Mesendoderm (in vitro differentiated cells): ENCODE measurements around the gene ASPG.

Source experiments
- DNase-seq: peaks from one replicate; pipeline ENCODE4 v3.0.0; 2013
- H2AK5ac ChIP-seq: 2 replicates; pipeline ENCODE4 v1.6.1; 2013; ENCODE audit warnings: low read length, inconsistent platforms
- H2BK120ac ChIP-seq: 2 replicates; pipeline ENCODE4 v1.6.1; 2013; ENCODE audit warnings: low read depth, mild to moderate bottlenecking, low read length, moderate library complexity, mixed read lengths
- H2BK15ac ChIP-seq: replicated peaks from 2 replicates; pipeline ENCODE4 v1.6.1; 2013; ENCODE audit warnings: low read depth, mild to moderate bottlenecking, moderate library complexity
- H2BK5ac ChIP-seq: 2 replicates; pipeline ENCODE4 v1.6.1; 2013; ENCODE audit warnings: low read length, inconsistent platforms
- H3K18ac ChIP-seq: 2 replicates; pipeline ENCODE4 v1.6.1; 2013; ENCODE audit warnings: mild to moderate bottlenecking, low read length, mixed read lengths
- H3K23ac ChIP-seq: one replicate; pipeline ENCODE4 v1.6.1; 2013; ENCODE audit warnings: low read length
- H3K27ac ChIP-seq: 2 replicates; pipeline ENCODE4 v1.5.1; 2013; ENCODE audit warnings: low read depth, mild to moderate bottlenecking, inconsistent platforms, low read length, moderate library complexity
- H3K27me3 ChIP-seq: 2 replicates; pipeline ENCODE4 v1.6.1; 2013; ENCODE audit warnings: low read length, control low read depth, mild to moderate bottlenecking, inconsistent platforms; ENCODE audit not compliant: insufficient read depth, poor library complexity
- H3K36me3 ChIP-seq: 2 replicates; pipeline ENCODE4 v1.6.1; 2013; ENCODE audit warnings: low read length, inconsistent platforms; ENCODE audit not compliant: control insufficient read depth, insufficient read depth
- H3K4ac ChIP-seq: one replicate; pipeline ENCODE4 v1.6.1; 2013; ENCODE audit warnings: low read depth, mild to moderate bottlenecking, low read length, moderate library complexity
- H3K4me1 ChIP-seq: 2 replicates; pipeline ENCODE4 v1.6.1; 2013; ENCODE audit warnings: low read depth, low read length, inconsistent platforms; ENCODE audit not compliant: control insufficient read depth
- H3K4me2 ChIP-seq: 2 replicates; pipeline ENCODE4 v1.6.1; 2013; ENCODE audit warnings: low read length
- H3K4me3 ChIP-seq: 2 replicates; pipeline ENCODE4 v1.5.1; 2013; ENCODE audit warnings: mild to moderate bottlenecking, low read length
- H3K56ac ChIP-seq: one replicate; pipeline ENCODE4 v1.6.1; 2013; ENCODE audit warnings: low read length
- H3K79me1 ChIP-seq: 2 replicates; pipeline ENCODE4 v1.6.1; 2013; ENCODE audit warnings: low read length, inconsistent platforms
- H3K79me2 ChIP-seq: 2 replicates; pipeline ENCODE4 v1.6.1; 2013; ENCODE audit warnings: mild to moderate bottlenecking, low read length; ENCODE audit not compliant: control insufficient read depth, insufficient read depth
- H3K9ac ChIP-seq: 2 replicates; pipeline ENCODE4 v1.6.1; 2013; ENCODE audit warnings: low read length, inconsistent platforms
- H4K5ac ChIP-seq: one replicate; pipeline ENCODE4 v1.6.1; 2013; ENCODE audit warnings: low read length
- H4K8ac ChIP-seq: one replicate; pipeline ENCODE4 v1.6.1; 2013; ENCODE audit warnings: low read depth, mild to moderate bottlenecking, control low read depth, low read length, moderate library complexity
- WGBS: extraction: QIAGEN DNeasy Blood & Tissue Kit; methylation state at CpG from one replicate; pipeline ENCODE4 v1.1.7; 2013; ENCODE audit warnings: low lambda C conversion rate, missing lambda C conversion rate; ENCODE audit not compliant: insufficient coverage; ENCODE audit errors: extremely low coverage; 5-methylcytosine and 5-hydroxymethylcytosine counted together

Gene ASPG

DNA sequence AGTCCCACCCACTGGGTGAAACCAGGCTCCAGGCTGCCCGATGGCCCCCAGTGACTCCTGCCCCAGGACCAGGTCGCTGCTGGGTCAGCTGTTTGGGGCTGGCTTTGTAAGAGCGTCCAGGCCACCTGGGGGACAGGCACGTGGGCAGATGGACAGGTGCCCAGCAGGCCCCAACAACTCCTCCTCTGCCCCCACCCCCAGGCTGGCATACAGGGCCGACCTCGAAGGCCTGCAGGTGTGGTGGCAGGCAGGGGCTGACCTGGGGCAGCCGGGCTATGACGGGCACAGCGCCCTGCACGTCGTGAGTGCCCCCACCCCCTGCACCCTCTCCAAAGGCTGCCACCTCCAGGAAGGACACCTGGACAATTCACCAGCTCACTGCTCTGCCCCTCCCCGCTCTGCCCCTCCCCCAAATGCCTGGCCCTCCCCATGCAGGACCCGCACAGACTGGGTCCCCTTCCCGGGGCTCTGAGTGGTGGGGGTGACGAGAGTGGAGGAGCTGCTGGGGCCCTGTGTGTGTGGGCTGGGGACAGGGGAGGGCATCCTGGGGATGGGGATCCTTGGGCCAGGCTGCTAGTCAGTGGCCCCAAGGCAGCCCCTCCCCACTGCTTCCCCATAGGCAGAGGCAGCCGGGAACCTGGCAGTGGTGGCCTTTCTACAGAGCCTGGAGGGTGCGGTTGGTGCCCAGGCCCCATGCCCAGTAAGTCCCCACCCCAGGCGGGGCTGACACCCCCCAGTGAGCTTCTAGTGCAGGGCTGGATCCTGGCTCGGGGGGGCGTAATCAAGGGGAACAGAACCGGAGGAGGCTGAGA, 26.0 kb downstream of the ASPG start:
- Histone ChIP-seq H3K9ac (no peak overlapping the region), H3K4ac (no peak overlapping the region), H3K4me1 (no peaks in the 10 kb centered on the region), H2AK5ac (no peak overlapping the region), H3K36me3 (no peaks in the 10 kb centered on the region), H3K27me3 (no peaks in the 10 kb centered on the region), H2BK120ac (no peak overlapping the region), H3K56ac (no peak overlapping the region), H3K79me1 (no peaks in the 10 kb centered on the region), H3K4me3 (no peak overlapping the region), H3K4me2 (no peak overlapping the region), H4K5ac (no peak overlapping the region), H4K8ac (no peak overlapping the region), H2BK15ac (no peak overlapping the region), H3K23ac (no peak overlapping the region), H3K18ac (no peak overlapping the region), H2BK5ac (no peak overlapping the region), H3K79me2 (no peaks in the 10 kb centered on the region), H3K27ac (no peak overlapping the region)
- no peak for DNase-seq
- no CpG with 5 or more reads among the region's 21 CpGs for WGBS

DNA sequence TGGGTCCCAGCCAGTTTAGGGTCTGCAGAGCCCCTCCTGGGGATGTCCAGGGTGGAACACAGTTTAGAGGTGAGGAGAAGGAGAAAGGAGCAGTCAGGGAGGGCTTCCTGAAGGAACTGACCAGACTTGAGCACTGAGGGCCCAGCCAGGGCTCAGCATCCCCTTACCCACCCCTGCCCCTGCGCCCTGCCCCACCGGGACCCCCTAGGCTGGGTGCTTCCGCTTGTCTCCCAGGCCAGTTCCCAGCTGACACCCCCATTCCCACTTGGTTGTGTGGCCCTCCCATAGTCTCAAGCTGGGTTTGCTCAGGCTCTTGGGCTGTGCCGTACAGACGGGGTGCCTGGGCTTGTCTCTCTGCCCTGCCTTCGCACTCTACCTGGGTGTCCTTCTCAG, 26.6 kb downstream of the ASPG start:
- Histone ChIP-seq H3K79me2 (no peaks in the 10 kb centered on the region), H3K36me3 (no peaks in the 10 kb centered on the region), H3K23ac (no peak overlapping the region), H3K4me2 (no peak overlapping the region), H3K4me3 (no peak overlapping the region), H3K4ac (no peak overlapping the region), H4K8ac (no peak overlapping the region), H2BK5ac (no peak overlapping the region), H2BK120ac (no peak overlapping the region), H2AK5ac (no peak overlapping the region), H4K5ac (no peak overlapping the region), H3K9ac (no peak overlapping the region), H3K79me1 (no peaks in the 10 kb centered on the region), H3K18ac (no peak overlapping the region), H3K27me3 (peaks cover 2% of the 10 kb centered on the region), H3K56ac (no peak overlapping the region), H3K27ac (no peak overlapping the region), H2BK15ac (no peak overlapping the region), H3K4me1 (no peaks in the 10 kb centered on the region)
- no CpG with 5 or more reads among the region's 6 CpGs for WGBS
- no peak for DNase-seq

DNA sequence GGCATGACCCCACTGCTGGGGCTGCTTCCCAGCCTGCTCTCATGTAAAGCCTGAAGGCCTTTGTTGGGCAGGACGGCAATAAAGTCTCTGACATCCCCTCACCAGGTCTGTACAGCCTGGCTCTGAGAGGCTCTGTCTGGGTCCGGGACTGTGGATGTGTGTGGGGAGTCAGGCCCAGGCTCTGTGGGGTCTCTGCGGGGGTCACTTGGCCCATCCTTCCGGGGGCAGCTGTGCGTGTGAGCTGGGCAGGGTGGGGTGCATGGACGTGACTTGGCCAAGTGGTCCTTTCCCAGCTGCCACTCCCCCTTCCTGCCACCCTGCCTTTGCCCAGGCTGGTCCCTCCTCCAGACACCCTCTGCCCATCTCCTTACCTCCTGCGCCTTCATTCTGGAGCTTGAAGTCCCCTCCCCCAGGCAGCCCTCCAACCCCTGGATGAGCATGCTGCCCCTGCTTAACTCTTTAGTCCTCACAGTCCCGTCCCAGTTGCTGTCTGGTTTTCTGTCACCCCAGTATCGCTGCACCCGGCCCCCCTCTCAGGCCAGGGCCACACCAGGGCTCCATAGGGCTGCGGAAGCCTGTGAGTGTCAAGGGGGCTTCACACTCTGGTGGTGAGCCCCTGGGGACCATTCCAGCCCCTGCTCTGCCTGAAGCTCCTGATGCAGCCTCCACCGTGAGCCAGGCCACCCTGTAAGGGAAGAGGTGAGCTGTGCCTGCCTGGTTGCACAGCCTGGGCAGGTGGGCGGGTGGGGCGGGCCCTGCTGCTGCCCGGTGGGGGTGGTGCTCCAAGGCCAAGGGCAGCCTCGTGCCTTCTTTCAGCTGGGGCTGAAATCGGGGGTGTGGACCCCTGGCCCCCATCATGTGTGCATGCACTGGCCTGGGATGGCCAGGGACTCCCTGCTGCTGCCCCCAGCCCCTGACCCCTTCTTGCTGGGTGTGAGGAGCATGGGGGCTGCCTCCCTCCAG, 27.4 kb downstream of the ASPG start:
- no peak for DNase-seq

DNA sequence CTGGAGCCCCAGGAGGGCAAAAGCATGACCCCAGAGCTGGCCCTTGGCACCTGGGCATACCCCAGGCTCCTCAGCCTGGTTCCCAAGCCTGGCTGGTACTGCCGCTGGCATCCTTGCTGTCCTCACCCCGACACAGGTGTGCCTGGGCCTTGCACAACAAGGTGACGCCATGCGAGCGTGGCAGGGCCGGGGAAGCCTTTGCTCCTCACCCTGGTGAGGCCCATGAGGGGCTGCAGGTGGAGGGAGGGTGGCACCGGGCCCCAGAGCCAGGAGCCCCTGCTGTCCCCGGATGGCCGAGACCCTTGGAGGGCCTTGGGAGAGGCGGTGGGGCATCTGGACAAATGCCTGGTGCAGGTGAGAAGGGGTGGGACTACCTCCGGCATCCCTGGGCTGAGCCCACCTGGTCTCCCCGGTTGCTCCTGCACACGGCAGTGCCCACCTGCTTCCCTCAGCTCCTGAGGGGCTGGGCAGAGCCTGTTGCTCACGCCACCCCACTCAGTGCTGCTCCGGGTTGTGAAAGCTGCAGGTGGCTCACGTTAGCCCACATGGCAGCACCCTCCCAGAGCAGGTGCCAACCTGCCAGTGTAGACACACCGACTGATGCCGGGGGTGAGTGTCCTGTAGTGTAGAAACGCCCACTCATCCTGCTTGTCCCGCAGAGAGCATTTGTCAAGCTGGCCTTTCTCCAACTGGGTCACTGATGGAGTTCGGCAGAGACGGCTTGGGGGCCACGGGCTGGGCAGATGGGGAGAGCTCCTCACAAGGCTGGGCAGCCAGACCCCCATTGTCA, 28.3 kb downstream of the ASPG start:
- Histone ChIP-seq H3K23ac (no peak overlapping the region), H3K4ac (no peak overlapping the region), H4K8ac (no peak overlapping the region), H3K79me1 (no peaks in the 10 kb centered on the region), H3K27ac (no peak overlapping the region), H3K56ac (no peak overlapping the region), H2BK120ac (no peak overlapping the region), H2BK5ac (no peak overlapping the region), H3K9ac (no peak overlapping the region), H3K18ac (no peak overlapping the region), H3K36me3 (no peaks in the 10 kb centered on the region), H3K79me2 (no peaks in the 10 kb centered on the region), H2AK5ac (no peak overlapping the region), H3K27me3 (peaks cover 10% of the 10 kb centered on the region), H3K4me3 (no peak overlapping the region), H4K5ac (no peak overlapping the region), H3K4me1 (no peaks in the 10 kb centered on the region), H3K4me2 (no peak overlapping the region), H2BK15ac (no peak overlapping the region)
- no peak for DNase-seq
- no CpG with 5 or more reads among the region's 23 CpGs for WGBS

More for the DNA sequence above, 27.4 kb downstream of the ASPG start:
- Histone ChIP-seq H3K79me2 (no peaks in the 10 kb centered on the region), H2BK15ac (no peak overlapping the region), H2AK5ac (no peak overlapping the region), H3K18ac (no peak overlapping the region), H4K8ac (no peak overlapping the region), H3K4me3 (no peak overlapping the region), H3K27ac (no peak overlapping the region), H2BK120ac (no peak overlapping the region), H3K4me2 (no peak overlapping the region), H3K4me1 (no peaks in the 10 kb centered on the region), H2BK5ac (no peak overlapping the region), H3K4ac (no peak overlapping the region), H3K79me1 (no peaks in the 10 kb centered on the region), H3K27me3 (peaks cover 7% of the 10 kb centered on the region), H4K5ac (no peak overlapping the region), H3K36me3 (no peaks in the 10 kb centered on the region), H3K56ac (no peak overlapping the region), H3K23ac (no peak overlapping the region), H3K9ac (no peak overlapping the region)
- WGBS: no CpG with 5 or more reads among the region's 17 CpGs

DNA sequence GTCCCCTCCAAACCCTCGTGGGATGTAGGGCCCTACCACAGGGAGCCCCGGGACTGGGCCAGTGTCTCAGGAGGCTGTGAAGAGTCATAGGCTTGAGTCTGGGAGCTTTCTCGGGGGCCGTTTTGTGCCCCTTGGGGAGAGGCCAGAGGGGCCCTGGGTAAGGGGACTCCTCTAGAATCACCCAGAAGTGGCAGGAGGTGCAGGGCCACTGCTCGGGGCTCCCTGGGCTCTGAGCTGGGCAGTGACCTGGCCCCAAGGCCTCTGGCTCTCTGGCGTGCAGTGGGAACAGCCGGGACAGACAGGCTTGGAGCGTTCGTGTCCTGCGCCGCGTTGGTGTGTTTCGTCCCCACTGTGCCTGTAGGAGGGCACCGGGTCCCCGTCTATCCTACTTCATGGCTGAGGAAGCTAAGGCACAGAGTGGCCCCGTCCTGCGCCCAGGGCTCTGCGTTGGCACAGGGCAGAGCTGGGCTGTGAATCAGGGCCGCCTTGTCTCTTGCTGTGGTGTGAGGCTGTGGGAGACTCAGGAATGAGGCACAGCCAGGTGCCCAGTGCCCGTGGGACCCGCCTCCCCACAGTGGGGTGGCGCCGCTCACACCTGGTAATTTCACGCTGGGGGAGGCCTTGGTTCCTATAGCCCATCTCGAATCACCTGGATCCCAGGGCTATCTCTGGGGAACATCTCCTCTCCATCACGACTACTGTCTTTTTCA, 29.1 kb downstream of the ASPG start:
- H4K8ac ChIP-seq: no peak overlapping the region
- no peaks in the 10 kb centered on the region for H3K79me2 ChIP-seq
- no peak for DNase-seq
- H3K27ac ChIP-seq: no peak overlapping the region
- H3K56ac ChIP-seq: no peak overlapping the region
- H3K4me3 ChIP-seq: no peak overlapping the region
- no peak overlapping the region for H3K18ac ChIP-seq
- WGBS: no CpG with 5 or more reads among the region's 26 CpGs
- no peak overlapping the region for H3K4me2 ChIP-seq
- no peaks in the 10 kb centered on the region for H3K36me3 ChIP-seq
- H3K79me1 ChIP-seq: no peaks in the 10 kb centered on the region
- no peak overlapping the region for H3K23ac ChIP-seq
- no peak overlapping the region for H2AK5ac ChIP-seq
- H3K9ac ChIP-seq: no peak overlapping the region
- H4K5ac ChIP-seq: no peak overlapping the region
- H3K27me3 ChIP-seq: peaks cover 10% of the 10 kb centered on the region
- H2BK5ac ChIP-seq: no peak overlapping the region
- no peaks in the 10 kb centered on the region for H3K4me1 ChIP-seq
- H2BK120ac ChIP-seq: no peak overlapping the region
- no peak overlapping the region for H3K4ac ChIP-seq
- no peak overlapping the region for H2BK15ac ChIP-seq
